Memory B cell (primary cell): ENCODE results near the gene SELENOI.
A peak's percentile ranks its signal among the peaks of the same experiment; 100 is the strongest.

Experiments used
- ATAC-seq: fragments of 150-1000 bp; cut with Tn5 transposase; 2 replicates; pipeline ENCODE4 v1.10.0; 2021; ENCODE audit warnings: low read depth, mild to moderate bottlenecking, moderate library complexity
- DNase-seq, 2 donors: peaks; one replicate each; pipeline ENCODE4 v3.0.0; 2022; ENCODE audit warnings: low spot score in 2 of 2
- H3K27ac Mint-ChIP-seq: one replicate; pipeline ENCODE4 v1.8.0; 2022; ENCODE audit warnings: mild to moderate bottlenecking, moderate library complexity, mixed read lengths
- H3K27me3 Mint-ChIP-seq: one replicate; pipeline ENCODE4 v1.8.0; 2022; ENCODE audit warnings: mixed read lengths
- H3K36me3 Mint-ChIP-seq: one replicate; pipeline ENCODE4 v1.8.0; 2022; ENCODE audit warnings: mild to moderate bottlenecking, mixed read lengths
- H3K4me1 Mint-ChIP-seq: one replicate; pipeline ENCODE4 v1.8.0; 2022; ENCODE audit warnings: mixed read lengths
- H3K4me3 Mint-ChIP-seq: one replicate; pipeline ENCODE4 v1.8.0; 2022; ENCODE audit warnings: mild to moderate bottlenecking, moderate library complexity, mixed read lengths
- H3K9me3 Mint-ChIP-seq: one replicate; pipeline ENCODE4 v1.8.0; 2022; ENCODE audit warnings: mixed read lengths

The SELENOI gene

DNA sequence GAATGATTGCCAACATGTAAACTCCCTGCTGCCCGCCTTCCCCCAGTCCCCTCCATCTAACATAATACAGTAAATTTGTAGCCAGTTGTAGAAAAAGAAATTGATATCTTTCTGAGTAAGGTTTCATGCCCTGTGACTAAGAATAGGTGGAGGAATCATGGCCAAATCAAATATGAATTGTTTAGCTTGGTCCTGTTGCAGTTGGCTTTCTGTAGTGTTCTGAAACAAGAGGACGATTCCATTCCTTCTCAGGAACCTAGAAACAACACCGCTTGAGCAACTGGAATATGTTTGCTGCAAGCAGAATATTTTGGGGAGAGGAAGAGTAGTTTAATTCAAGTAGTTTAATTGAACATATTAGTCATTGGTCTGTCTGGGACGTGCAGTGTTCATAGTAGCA is 48.8 kb downstream of the SELENOI start:
- no peak overlapping the region for H3K27ac Mint-ChIP-seq
- H3K4me3 Mint-ChIP-seq, result no peak overlapping the region
- DNase-seq (no peak), ATAC-seq (no peak)
- H3K9me3 Mint-ChIP-seq, result no peaks in the 10 kb centered on the region
- H3K36me3 Mint-ChIP-seq, result peaks cover 5% of the 10 kb centered on the region
- H3K27me3 Mint-ChIP-seq, result no peaks in the 10 kb centered on the region
- no peaks in the 10 kb centered on the region for H3K4me1 Mint-ChIP-seq

DNA sequence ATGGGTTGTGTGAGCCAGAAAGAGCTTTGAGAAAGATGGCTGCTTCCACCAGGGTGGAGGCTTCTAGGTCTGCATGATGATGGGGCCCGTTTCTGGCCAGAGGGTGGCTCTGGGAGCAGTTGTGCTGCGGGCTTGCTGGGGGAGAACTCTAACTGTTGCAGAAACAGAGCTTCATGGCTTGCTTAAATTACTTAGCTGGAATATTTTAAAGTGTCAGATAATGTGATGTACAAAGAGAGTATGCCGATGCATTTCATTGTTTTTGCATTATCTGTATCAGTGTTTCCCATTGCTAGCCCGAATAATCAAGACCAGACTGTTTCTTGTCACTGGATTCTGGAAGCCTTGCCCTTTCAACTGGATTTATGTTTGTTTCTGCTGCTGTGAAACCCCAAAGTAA is 49.5 kb downstream of the SELENOI start:
- H3K9me3 Mint-ChIP-seq, result no peaks in the 10 kb centered on the region
- no peak for DNase-seq
- peaks cover 1% of the 10 kb centered on the region for H3K36me3 Mint-ChIP-seq
- no peaks in the 10 kb centered on the region for H3K27me3 Mint-ChIP-seq
- ATAC-seq, result no peak
- H3K27ac Mint-ChIP-seq, result no peak overlapping the region
- no peaks in the 10 kb centered on the region for H3K4me1 Mint-ChIP-seq
- no peak overlapping the region for H3K4me3 Mint-ChIP-seq

DNA sequence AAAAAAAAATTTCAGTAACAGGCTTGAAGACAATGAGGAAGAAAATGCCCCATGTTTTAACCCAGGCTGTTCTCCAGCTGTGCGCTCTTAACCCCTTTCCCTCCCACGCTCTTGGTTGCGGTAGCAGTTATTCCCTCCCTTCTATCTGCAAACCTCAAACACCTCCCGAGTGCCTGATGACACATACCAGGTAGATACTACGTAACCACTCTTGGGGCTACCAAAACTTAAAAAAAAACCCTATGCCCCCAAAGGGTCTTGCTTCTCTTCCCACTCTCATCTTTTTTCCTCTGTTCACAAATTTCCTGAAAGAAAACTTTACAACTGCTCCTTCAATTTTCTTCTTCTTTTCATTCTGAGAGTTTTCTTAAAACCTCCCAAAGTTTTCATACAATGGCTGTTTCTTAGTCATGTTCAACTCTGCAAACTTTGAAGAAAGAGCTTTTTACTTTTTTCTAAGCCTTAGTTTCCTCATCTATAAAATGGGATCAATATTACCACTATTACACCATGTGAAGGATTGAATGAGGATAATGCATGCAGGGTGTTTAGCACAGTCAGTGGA is 50.9 kb downstream of the SELENOI start:
- DNase-seq, result no peak
- no peaks in the 10 kb centered on the region for H3K27me3 Mint-ChIP-seq
- peaks cover 1% of the 10 kb centered on the region for H3K36me3 Mint-ChIP-seq
- no peaks in the 10 kb centered on the region for H3K9me3 Mint-ChIP-seq
- ATAC-seq, result no peak
- H3K4me1 Mint-ChIP-seq, result no peaks in the 10 kb centered on the region
- H3K27ac Mint-ChIP-seq, result no peak overlapping the region
- no peak overlapping the region for H3K4me3 Mint-ChIP-seq

DNA sequence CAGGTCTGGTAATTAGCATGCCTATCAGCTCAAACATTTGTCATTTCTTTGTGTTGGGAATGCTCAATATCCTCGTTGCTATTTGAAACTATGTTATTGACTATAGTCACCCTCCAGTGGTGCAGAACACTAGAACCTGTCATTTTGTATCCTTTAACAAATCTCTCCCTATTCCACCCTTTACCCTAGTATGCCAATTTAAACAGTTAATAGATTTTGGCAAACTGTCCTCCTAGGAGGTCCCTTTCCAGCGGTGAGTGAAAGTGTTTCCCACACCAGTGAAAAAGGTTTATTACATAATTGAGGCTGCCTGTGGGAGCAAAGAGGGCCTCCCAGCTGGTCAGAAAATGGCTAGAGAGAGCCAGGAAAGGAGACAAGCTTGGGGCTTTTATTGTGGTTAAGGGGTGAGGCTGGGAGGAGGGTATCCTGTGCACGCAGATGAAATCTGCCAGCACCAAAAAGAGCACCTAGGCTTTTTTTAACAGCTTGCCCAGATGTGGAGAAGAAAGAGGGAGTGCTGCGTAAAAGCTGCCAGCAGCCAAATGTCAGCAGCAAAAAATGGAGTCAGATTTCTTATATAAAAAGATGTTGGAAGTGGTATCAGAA is 53.9 kb downstream of the SELENOI start:
- no peak overlapping the region for H3K27ac Mint-ChIP-seq
- no peak overlapping the region for H3K4me3 Mint-ChIP-seq
- no peaks in the 10 kb centered on the region for H3K4me1 Mint-ChIP-seq
- no peaks in the 10 kb centered on the region for H3K27me3 Mint-ChIP-seq
- no peaks in the 10 kb centered on the region for H3K36me3 Mint-ChIP-seq
- no peaks in the 10 kb centered on the region for H3K9me3 Mint-ChIP-seq
- DNase-seq, result no peak
- ATAC-seq, result no peak

DNA sequence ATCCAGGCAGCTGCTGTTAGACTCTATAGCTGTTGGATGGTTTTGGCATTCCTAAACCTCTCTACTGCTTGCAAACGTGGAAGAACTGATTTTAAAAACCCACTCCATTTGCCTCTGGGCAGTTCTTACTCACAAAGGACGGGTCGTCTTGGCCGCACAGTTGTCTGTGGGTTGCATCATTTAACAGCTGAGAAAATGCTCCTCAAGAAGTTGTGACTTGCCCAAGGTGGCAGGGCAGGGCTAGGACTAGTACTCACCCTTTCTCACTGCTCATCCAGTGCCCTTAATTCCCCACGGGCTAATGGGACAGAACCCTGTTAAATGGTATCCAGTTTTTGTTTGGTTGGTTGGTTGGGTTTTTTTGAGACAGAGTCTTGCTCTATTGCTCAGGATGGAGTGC is 54.8 kb downstream of the SELENOI start:
- no peak overlapping the region for H3K4me3 Mint-ChIP-seq
- no peak for ATAC-seq

DNA sequence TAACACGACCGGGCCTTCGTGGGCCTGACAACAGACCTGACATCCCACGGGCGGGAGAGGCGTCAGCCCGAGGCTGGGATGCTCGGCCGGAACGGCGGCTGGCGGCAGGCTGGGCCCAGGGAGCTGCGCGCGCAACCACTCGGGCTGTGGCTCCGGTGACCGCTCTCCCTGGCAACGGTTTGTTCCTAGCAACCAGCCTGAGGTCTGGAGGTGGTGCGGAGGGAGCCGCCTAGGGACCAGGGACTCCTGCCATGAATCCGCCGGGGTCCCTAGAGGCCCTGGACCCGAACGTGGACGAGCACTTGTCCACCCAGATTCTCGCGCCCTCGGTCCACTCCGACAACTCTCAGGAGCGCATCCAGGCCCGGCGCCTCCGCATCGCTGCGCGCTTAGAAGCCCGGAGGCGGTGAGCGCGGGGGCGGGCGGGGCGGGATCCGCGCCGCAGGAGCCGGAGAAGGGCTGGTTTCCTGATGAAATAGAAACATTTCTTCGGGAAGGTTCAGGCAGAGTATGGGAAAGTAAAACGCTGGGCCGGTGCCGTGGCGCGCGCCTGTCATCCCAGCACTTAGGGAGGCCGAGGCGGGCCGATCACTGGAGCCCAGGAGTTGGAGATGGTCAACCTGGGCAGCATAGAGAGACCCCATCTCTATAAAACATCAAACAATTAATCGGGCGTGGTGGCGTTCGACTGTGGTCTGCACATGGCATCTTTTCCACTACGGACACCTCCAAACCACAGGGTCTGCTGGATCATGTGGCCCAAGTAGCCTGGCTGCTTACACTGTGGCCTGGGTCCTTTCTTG is 56.0 kb downstream of the SELENOI start, which contains the start of gene DRC1:
Gene DRC1, plus strand, starts transcription at position 182 of the 803 bp plus-strand sequence. Its CDS starts 70 bp downstream, at position 252.
- no peak within 1 kb of the TSS for H3K27ac Mint-ChIP-seq
- ATAC-seq (no peak), DNase-seq (no peak)
- H3K4me1 Mint-ChIP-seq, result no peaks in the 10 kb centered on the region
- no peak within 1 kb of the TSS for H3K4me3 Mint-ChIP-seq
- H3K27me3 Mint-ChIP-seq, result peaks cover 3% of the 10 kb centered on the region
- H3K36me3 Mint-ChIP-seq, result no peaks in the 10 kb centered on the region
- H3K9me3 Mint-ChIP-seq, result no peaks in the 10 kb centered on the region

More for the DNA sequence above, 54.8 kb downstream of the SELENOI start:
- no peaks in the 10 kb centered on the region for H3K4me1 Mint-ChIP-seq
- no peaks in the 10 kb centered on the region for H3K36me3 Mint-ChIP-seq
- no peak for DNase-seq
- H3K27me3 Mint-ChIP-seq, result peaks cover 2% of the 10 kb centered on the region
- H3K27ac Mint-ChIP-seq, result no peak overlapping the region
- no peaks in the 10 kb centered on the region for H3K9me3 Mint-ChIP-seq

DNA sequence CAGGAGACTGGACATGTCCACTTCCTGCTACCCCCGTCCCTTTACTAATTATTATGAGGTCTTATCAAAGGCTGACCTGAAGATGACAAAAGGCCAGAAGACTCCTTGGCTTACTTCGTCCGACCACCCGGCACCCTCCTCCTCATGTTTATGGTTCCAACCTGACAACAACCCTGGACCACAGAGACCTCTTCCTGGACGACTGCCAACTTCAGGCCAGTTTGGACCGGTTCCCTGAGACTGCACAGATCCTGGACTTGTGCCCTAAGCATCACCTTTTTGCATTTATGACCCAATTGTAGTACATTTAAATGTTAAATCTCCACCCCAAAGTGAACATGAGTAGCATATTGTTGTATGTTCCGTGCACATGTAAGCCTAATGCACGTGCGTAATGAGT is 61.6 kb downstream of the SELENOI start:
- no peak overlapping the region for H3K4me3 Mint-ChIP-seq
- ATAC-seq, result no peak
- peaks cover 13% of the 10 kb centered on the region for H3K27me3 Mint-ChIP-seq
- H3K9me3 Mint-ChIP-seq, result no peaks in the 10 kb centered on the region
- H3K4me1 Mint-ChIP-seq, result peaks cover 4% of the 10 kb centered on the region
- H3K27ac Mint-ChIP-seq, result no peak overlapping the region
- no peak for DNase-seq
- no peaks in the 10 kb centered on the region for H3K36me3 Mint-ChIP-seq

DNA sequence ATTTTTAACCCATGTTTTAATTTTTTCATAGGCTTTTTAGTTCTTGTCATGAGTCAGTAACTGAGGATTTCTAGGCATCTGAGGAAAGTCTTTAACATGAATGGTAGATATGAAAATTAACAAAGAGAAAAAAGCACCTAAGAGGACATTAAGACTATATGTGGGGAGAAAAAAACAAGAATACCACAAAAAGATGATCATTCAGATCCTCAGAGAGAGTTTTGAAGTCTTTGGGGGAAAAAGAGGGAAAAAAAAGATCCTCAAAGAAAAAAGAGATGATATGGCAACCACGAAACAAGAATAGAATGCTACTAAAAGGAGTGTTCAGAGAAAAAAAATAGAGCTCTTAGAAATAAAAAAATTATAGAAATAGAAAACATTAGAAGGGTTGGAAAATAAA is 63.8 kb downstream of the SELENOI start:
- Mint-ChIP-seq H3K27me3 (peaks cover 13% of the 10 kb centered on the region), H3K4me3 (no peak overlapping the region), H3K4me1 (peaks cover 4% of the 10 kb centered on the region), H3K36me3 (no peaks in the 10 kb centered on the region), H3K27ac (no peak overlapping the region), H3K9me3 (no peaks in the 10 kb centered on the region)
- ATAC-seq (no peak), DNase-seq (no peak)

DNA sequence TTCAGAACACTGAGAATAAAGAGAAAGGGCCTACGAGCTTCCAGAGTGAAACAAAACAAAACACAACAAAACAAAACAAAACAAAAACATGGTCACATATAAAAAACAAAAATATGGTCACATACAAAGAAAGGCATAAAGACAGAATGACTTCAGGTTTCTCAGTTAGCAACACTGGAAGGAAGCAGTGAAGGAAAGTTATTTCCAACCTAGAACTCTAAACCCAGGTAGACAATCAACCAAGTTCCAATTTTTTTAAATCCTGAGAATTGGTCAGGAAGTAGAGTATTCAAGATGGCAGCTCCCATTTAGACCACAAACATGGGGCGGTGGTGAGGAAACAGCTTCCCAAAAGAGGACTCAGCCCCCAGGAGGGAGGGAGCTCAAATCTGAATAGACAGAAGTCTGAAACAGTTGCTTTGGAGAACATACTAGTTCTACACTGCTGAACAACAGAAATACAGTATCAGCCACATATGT is 64.9 kb downstream of the SELENOI start:
- Mint-ChIP-seq H3K27ac (no peak overlapping the region), H3K9me3 (no peaks in the 10 kb centered on the region), H3K36me3 (no peaks in the 10 kb centered on the region), H3K27me3 (peaks cover 13% of the 10 kb centered on the region), H3K4me1 (peaks cover 4% of the 10 kb centered on the region), H3K4me3 (no peak overlapping the region)
- ATAC-seq (no peak), DNase-seq (no peak)

DNA sequence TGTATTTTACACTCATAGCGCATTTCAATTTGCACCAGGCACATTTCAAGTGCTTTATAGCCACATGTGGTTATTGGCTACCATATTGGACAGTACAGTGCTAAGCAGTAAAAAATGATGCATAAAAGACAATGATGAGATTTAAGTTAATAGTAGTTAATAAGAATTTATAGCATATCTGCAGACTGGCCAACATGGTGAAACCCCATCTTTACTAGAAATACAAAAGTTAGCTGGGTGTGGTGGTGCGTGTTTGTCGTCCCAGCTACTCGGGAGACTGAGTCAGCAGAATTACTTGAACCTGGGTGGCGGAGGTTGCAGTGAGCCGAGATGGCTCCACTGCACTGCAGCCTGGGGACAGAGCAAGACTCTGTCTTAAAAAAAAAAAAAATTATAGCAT is 65.5 kb downstream of the SELENOI start:
- Mint-ChIP-seq H3K9me3 (no peaks in the 10 kb centered on the region), H3K4me3 (no peak overlapping the region), H3K36me3 (no peaks in the 10 kb centered on the region), H3K27me3 (peaks cover 13% of the 10 kb centered on the region), H3K4me1 (peaks cover 4% of the 10 kb centered on the region), H3K27ac (no peak overlapping the region)
- DNase-seq (no peak), ATAC-seq (no peak)

DNA sequence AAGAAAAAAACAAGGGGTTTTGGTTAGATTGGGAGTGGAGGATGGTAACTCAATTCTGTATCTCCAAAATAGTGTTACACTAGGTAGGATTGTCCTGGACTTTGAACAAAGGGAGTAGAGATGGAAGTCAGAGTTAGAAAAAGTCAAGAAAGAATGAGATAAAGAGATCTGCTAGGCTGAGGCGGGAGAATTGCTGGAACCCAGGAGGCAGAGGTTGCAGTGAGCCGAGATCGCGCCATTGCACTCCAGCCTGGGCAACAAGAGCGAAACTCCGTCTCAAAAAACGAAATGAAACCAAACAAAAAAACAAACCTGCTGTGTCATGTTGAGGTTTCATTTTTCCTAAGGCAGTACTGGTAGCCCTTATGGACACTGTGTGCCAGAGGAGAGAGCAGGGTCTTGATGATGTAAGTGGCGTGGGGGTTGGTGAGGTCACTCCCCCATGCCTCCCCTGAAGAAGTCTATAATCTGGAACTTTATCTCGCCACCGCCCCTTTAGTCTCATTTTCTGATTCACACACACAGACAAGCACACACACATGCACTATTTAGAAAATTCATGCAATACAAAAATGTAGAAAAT is 66.2 kb downstream of the SELENOI start:
- Mint-ChIP-seq H3K27ac (peak overlapping the region; percentile 3), H3K4me3 (peak overlapping the region; percentile 78), H3K4me1 (peaks cover 4% of the 10 kb centered on the region), H3K27me3 (peaks cover 9% of the 10 kb centered on the region), H3K9me3 (no peaks in the 10 kb centered on the region), H3K36me3 (no peaks in the 10 kb centered on the region)
- no peak for DNase-seq
- ATAC-seq, result peak; percentile 47

DNA sequence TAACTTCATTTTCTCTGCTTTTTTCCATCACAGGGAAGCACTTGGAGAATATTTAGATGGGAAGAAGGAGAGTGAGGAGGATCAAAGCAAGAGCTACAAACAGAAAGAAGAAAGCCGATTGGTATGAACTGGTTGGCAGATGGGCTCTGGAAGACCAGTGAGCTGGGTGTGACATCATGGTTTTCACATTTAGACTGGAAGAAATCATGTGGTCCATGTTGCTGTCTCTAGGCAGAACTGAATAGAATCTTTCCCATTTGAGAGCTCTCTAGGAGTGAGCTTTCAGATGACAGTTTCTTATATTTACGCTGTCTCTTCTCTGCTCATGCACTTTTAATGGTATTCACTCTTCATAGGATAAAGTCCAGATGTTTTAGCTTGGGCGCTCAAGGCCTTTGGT is 68.4 kb downstream of the SELENOI start:
- ATAC-seq (no peak), DNase-seq (no peak)
- H3K36me3 Mint-ChIP-seq, result no peaks in the 10 kb centered on the region
- H3K4me3 Mint-ChIP-seq, result no peak overlapping the region
- H3K27me3 Mint-ChIP-seq, result peaks cover 2% of the 10 kb centered on the region
- H3K27ac Mint-ChIP-seq, result no peak overlapping the region
- no peaks in the 10 kb centered on the region for H3K9me3 Mint-ChIP-seq
- peaks cover 4% of the 10 kb centered on the region for H3K4me1 Mint-ChIP-seq

DNA sequence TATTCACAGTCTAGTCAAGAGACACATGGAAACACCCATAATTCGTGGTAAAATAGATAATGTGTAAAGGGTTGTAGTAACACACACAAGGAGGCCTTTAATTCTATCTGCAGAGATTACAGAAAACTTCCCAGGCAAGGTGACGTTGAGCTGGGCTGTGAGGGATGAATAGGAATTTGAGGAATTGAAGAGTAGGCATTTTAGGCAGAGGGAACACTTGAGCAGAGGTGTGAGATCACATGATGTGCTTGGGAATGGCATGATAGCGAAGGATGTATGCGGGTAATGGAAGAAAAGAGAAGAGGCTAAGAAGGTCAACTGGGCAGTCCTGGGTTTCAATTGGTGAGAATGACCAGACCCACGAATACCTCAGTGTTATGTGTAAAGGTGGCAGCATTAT is 76.0 kb downstream of the SELENOI start:
- no peaks in the 10 kb centered on the region for H3K4me1 Mint-ChIP-seq
- peaks cover 3% of the 10 kb centered on the region for H3K27me3 Mint-ChIP-seq
- H3K27ac Mint-ChIP-seq, result no peak overlapping the region
- H3K4me3 Mint-ChIP-seq, result no peak overlapping the region
- ATAC-seq, result no peak
- peaks cover 4% of the 10 kb centered on the region for H3K9me3 Mint-ChIP-seq
- no peak for DNase-seq
- H3K36me3 Mint-ChIP-seq, result no peaks in the 10 kb centered on the region

DNA sequence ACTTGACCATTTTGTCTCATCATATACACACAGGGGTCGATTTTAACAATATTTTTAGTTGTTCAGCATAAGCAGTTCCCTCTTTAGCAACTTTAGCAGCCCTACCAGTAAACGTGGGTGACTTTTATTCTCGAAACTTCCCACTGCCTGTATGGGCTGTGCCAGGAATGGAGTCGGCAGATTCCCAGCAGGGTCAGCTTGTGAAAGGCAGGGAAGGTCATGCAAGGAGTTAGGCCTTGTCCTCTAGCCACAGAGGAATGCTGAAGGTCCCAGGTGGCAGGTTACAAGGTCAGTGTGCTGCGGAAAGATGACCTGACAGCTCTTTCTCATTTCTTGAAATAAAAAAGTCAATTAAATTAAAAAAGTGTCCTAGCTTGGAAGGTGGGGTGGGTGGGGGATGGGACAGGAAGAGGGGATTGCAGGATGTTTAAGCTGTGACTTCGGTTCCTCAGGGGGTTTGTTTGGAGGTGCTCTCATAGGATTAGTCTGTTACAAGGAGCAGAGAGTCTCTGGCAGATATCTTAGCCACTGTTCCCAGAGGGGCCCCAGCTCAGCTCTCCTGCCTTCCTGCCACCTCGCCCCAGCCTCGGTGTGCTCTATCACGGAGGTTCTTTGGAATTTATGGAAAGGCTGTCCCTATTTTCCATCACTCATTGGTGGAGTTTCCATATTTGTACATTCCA is 77.1 kb downstream of the SELENOI start:
- no peak overlapping the region for H3K27ac Mint-ChIP-seq
- H3K36me3 Mint-ChIP-seq, result no peaks in the 10 kb centered on the region
- ATAC-seq (no peak), DNase-seq (no peak)
- H3K4me1 Mint-ChIP-seq, result no peaks in the 10 kb centered on the region
- H3K4me3 Mint-ChIP-seq, result no peak overlapping the region
- peaks cover 4% of the 10 kb centered on the region for H3K9me3 Mint-ChIP-seq
- H3K27me3 Mint-ChIP-seq, result peaks cover 3% of the 10 kb centered on the region
